ENCODE results near the gene RAD51B.

RAD51B gene

DNA sequence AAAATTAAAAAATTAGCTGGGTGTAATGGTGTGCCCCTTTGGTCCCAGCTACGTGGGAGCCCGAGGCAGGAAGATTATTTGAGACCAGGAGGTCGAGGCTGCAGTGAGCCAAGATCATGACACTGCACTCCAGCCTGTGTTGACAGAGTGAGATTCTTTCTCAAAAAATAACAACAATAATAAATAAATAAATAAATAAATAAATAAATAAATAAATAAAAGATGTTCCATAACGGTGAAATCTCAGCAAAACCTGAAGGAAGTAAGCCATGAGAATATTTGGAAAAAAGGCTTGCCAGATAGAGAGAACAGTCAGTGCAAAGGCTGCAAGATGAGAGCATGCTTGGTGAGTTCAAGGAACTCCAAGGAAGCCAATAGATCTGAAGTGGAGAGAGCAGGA lies 176.7 kb downstream of the RAD51B start:
- no peak for ATAC-seq (ENCODE audit: low read depth)
- TF ChIP-seq, protein P1, sequence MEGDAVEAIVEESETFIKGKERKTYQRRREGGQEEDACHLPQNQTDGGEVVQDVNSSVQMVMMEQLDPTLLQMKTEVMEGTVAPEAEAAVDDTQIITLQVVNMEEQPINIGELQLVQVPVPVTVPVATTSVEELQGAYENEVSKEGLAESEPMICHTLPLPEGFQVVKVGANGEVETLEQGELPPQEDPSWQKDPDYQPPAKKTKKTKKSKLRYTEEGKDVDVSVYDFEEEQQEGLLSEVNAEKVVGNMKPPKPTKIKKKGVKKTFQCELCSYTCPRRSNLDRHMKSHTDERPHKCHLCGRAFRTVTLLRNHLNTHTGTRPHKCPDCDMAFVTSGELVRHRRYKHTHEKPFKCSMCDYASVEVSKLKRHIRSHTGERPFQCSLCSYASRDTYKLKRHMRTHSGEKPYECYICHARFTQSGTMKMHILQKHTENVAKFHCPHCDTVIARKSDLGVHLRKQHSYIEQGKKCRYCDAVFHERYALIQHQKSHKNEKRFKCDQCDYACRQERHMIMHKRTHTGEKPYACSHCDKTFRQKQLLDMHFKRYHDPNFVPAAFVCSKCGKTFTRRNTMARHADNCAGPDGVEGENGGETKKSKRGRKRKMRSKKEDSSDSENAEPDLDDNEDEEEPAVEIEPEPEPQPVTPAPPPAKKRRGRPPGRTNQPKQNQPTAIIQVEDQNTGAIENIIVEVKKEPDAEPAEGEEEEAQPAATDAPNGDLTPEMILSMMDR (IDR thresholded peaks at IDR 0.05; ENCODE audit: poor library complexity, severe bottlenecking) = no peak
- H3K9me3 ChIP-seq (ENCODE audit: severe bottlenecking) = no peaks in the 10 kb centered on the region
- peaks cover 15% of the 10 kb centered on the region for H3K4me1 ChIP-seq (ENCODE audit: insufficient read depth, poor library complexity, severe bottlenecking)
- no peak overlapping the region for H3K27ac ChIP-seq (ENCODE audit: poor library complexity, severe bottlenecking)
- H3K4me3 ChIP-seq (ENCODE audit: severe bottlenecking) = no peak overlapping the region
- no peaks in the 10 kb centered on the region for H3K27me3 ChIP-seq (ENCODE audit: insufficient read depth, poor library complexity, severe bottlenecking)
- no peak for DNase-seq (ENCODE audit: low spot score)
- no peaks in the 10 kb centered on the region for H3K36me3 ChIP-seq (ENCODE audit: low read depth)

DNA sequence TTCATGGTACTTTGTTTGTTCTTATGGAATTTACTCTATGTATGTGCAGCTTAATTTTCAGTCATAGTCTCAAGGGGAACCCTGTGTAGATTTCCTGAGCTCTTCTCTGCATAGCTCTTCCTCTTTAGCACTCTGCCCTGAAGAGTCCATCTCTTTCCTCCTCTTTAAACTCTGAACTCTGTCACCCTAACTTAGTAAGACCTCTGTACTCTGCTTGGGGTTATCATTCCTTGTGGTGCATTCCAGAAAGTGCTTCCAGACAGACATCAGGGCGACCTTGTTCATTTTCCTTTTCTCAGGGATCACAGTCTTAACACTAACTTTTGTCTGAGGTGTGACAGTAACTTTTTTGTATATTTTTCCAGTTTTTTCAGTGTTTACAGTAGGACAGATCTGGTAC lies 179.3 kb downstream of the RAD51B start:
- Histone ChIP-seq H3K36me3 (ENCODE audit: low read depth) (no peaks in the 10 kb centered on the region), H3K27ac (ENCODE audit: poor library complexity, severe bottlenecking) (peak overlapping the region; percentile 66), H3K4me1 (ENCODE audit: insufficient read depth, poor library complexity, severe bottlenecking) (peaks cover 15% of the 10 kb centered on the region), H3K27me3 (ENCODE audit: insufficient read depth, poor library complexity, severe bottlenecking) (no peaks in the 10 kb centered on the region), H3K4me3 (ENCODE audit: severe bottlenecking) (no peak overlapping the region), H3K9me3 (ENCODE audit: severe bottlenecking) (no peaks in the 10 kb centered on the region)
- TF ChIP-seq, protein P1 (IDR thresholded peaks at IDR 0.05; ENCODE audit: poor library complexity, severe bottlenecking) = no peak
- ATAC-seq (ENCODE audit: low read depth) = no peak
- no peak for DNase-seq (ENCODE audit: low spot score)

DNA sequence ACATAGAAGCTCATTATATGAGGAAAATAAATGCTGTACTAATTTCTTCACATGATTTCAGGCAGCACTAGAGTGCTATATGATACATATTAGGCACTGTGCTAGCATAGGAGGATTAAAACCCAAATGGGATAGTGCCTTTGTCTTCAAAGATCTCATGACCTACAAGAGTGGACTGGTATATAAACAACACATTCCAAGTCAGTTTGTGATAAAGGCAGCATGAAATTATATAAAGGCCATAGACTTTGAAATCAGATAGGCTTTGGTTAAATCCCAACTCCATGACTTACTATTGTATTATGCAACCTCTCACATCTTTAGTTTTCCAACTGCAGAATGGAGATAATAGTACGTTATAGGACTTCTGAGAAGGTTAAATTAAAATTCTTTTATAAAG lies 179.7 kb downstream of the RAD51B start:
- no peak overlapping the region for H3K4me3 ChIP-seq (ENCODE audit: severe bottlenecking)
- no peaks in the 10 kb centered on the region for H3K27me3 ChIP-seq (ENCODE audit: insufficient read depth, poor library complexity, severe bottlenecking)
- no peaks in the 10 kb centered on the region for H3K9me3 ChIP-seq (ENCODE audit: severe bottlenecking)
- H3K4me1 ChIP-seq (ENCODE audit: insufficient read depth, poor library complexity, severe bottlenecking) = peaks cover 15% of the 10 kb centered on the region
- peak overlapping the region; percentile 66 for H3K27ac ChIP-seq (ENCODE audit: poor library complexity, severe bottlenecking)
- ATAC-seq (ENCODE audit: low read depth) = peak; percentile 26; the same call in 1 of the 3 replicates
- TF ChIP-seq, protein P1 (IDR thresholded peaks at IDR 0.05; ENCODE audit: poor library complexity, severe bottlenecking) = no peak
- DNase-seq (ENCODE audit: low spot score) = no peak
- no peaks in the 10 kb centered on the region for H3K36me3 ChIP-seq (ENCODE audit: low read depth)

DNA sequence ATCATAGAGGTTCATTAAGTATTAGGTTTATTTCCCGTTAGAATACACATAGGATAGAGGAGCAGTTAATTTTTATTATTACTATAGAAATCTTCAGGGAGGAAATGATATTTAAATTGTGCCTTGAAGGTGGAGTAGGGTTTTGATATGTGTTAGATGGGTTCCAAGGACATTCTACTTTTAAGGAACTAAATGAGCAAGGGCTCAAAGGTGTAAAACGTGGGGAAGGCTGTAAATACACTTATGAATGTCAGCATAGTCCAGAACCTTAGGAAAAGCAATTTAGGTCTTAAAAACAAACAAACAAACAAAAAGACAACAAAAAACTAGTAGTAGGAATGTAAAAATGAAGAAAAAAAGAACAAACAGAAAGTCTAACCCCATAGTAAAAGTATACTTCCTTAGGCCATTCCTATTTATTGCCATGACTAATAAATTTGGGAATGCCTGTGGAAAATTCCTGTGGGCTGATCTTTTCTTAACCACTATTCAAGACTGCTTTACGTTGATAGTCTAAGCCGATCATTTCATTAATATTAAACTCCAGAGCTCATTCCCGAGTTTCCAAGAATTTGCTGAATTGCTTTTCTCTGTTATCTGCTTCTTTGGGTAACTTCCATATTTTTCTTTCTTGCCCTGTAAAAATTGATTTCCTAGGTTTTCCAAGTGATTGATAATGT lies 180.3 kb downstream of the RAD51B start:
- H3K9me3 ChIP-seq (ENCODE audit: severe bottlenecking) = no peaks in the 10 kb centered on the region
- H3K36me3 ChIP-seq (ENCODE audit: low read depth) = no peaks in the 10 kb centered on the region
- H3K27me3 ChIP-seq (ENCODE audit: insufficient read depth, poor library complexity, severe bottlenecking) = no peaks in the 10 kb centered on the region
- TF ChIP-seq, protein P1 (IDR thresholded peaks at IDR 0.05; ENCODE audit: poor library complexity, severe bottlenecking) = no peak
- peak overlapping the region; percentile 66 for H3K27ac ChIP-seq (ENCODE audit: poor library complexity, severe bottlenecking)
- DNase-seq (ENCODE audit: low spot score) (no peak), ATAC-seq (ENCODE audit: low read depth) (peak; percentile 98)
- no peak overlapping the region for H3K4me3 ChIP-seq (ENCODE audit: severe bottlenecking)
- H3K4me1 ChIP-seq (ENCODE audit: insufficient read depth, poor library complexity, severe bottlenecking) = peaks cover 15% of the 10 kb centered on the region

DNA sequence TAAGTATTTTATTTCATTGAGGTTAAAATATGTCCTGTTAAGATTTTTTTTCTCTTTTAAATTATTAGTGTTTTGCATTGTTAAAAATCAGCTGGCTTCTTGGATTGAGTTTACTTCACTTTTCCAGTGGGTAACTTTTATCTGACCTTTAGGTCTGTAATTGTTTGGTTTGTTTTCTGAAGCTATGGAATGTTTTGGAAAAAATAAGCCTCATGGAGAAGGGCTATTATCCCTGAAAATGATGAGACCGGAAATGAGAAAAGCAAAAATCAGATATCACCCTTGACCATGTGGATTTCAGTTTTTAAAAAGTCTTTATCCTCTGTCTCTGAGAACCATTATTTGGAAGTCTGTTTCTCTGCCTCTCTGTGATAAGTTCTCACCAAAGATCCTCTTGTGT lies 180.9 kb downstream of the RAD51B start:
- no peaks in the 10 kb centered on the region for H3K27me3 ChIP-seq (ENCODE audit: insufficient read depth, poor library complexity, severe bottlenecking)
- no peak for DNase-seq (ENCODE audit: low spot score)
- H3K4me3 ChIP-seq (ENCODE audit: severe bottlenecking) = no peak overlapping the region
- peaks cover 15% of the 10 kb centered on the region for H3K4me1 ChIP-seq (ENCODE audit: insufficient read depth, poor library complexity, severe bottlenecking)
- no peaks in the 10 kb centered on the region for H3K36me3 ChIP-seq (ENCODE audit: low read depth)
- H3K9me3 ChIP-seq (ENCODE audit: severe bottlenecking) = no peaks in the 10 kb centered on the region
- TF ChIP-seq, protein P1 (IDR thresholded peaks at IDR 0.05; ENCODE audit: poor library complexity, severe bottlenecking) = no peak
- no peak for ATAC-seq (ENCODE audit: low read depth)
- peak overlapping the region; percentile 66 for H3K27ac ChIP-seq (ENCODE audit: poor library complexity, severe bottlenecking)

Measured in RWPE2 (cell line).